GM21717 (cell line): ENCODE results near the gene KIF6.

Experiments
- ATAC-seq: cut with Tn5 transposase; IDR thresholded peaks from one replicate; pipeline ENCODE4 v1.9.1; 2021; ENCODE audit warnings: mild to moderate bottlenecking, moderate library complexity; ENCODE audit not compliant: unreplicated experiment

Gene KIF6

DNA sequence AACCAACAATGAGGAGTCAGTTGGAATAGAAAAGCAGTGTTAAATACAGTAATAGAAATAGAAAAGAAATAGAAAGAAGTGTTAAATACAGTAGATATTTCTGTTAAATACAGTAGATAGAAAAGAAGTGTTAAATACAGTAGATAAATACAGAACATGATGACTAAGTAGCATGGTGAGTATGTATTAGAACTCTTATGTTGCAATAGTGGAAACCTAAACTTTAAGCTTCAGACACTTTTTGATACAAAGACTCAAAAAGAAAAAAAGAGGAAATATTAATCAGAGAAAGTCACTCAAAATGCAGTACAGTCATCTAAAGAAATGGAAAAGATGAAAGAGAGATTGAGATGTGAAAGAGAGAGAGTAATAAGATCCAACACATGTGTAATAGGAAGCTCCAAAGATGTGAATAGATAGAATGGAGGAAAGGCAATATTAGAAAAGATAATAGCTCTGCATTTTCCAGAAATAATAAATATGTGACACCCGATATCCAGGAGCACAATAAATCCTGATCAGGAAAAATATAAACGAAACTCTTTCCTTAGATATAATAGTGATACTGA is 271.2 kb downstream of the KIF6 start:
- ATAC-seq, result no peak

DNA sequence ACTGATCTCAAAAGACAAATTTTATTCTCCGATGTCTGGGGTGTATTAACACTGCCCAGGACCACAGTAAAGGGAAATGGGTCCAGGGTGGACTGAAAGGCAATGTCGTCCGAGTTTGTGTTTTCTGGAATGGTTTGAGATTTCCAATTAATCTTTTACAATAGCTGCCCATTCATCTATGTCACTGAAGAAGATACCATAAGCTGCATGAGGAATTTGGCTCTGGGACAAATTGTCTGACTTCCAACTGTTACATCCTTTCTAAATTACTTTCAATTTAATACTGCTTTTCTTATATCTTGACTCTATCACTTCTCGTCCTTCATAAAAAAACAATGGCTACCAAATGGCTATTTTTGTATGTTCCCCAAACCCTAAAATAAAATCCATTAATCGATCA is 272.0 kb downstream of the KIF6 start:
- no peak for ATAC-seq

DNA sequence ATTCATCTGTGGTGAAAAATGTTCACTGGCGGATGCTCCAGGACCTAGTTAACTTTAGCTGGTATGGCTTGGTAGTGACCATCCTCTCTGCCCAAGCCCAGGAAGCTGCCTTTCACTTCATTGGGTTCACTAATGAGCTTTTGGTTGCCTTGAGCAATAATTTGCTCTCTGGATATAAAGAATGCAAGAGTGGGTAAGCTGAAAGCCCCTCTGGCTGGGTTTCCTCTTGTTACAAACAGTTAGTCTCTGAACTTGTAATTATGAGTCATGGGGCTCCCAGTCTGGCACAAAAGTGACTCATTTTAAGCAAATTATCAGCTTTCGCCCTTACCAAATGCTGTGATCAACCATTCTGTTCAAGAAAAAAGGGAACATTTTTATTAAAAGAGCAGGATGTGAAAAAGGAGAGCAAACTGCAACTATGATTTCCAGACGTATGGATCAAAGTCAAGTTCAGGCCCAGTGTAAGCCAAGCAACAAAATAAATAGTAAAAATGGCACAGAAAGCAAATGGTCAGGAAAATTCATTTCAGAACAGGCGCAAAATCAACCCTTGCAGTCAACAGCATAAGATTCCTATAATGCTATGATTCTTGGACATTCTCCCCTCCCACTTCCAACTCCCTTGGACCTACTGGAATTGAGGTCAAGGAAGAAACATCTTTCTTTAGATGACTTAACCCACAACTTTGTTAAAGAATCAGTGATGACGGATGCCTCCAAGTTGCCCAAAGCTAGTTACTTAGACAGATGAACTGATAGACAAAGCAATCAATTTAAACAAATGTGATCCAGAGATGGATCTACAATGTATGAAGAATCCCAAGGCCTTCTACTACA is 272.7 kb downstream of the KIF6 start:
- no peak for ATAC-seq

DNA sequence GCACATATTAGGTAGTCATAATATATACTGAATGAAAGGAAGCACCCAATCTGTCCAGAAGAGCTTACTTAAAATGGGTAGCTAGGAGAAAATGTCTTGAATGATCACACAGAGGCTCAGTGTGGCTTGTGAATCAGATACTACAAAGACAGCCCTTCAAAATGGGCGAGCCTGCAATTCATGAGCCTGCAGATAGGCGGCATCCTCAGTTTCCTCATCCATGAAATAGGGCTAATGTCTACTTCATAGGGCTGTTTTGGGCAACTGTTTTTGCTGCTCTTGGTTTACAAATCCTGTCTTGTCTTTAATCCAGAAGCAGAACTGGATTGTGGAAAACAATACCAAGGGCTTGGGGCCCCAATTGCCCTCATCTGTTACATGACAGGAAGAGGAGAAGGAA is 273.4 kb downstream of the KIF6 start:
- no peak for ATAC-seq

DNA sequence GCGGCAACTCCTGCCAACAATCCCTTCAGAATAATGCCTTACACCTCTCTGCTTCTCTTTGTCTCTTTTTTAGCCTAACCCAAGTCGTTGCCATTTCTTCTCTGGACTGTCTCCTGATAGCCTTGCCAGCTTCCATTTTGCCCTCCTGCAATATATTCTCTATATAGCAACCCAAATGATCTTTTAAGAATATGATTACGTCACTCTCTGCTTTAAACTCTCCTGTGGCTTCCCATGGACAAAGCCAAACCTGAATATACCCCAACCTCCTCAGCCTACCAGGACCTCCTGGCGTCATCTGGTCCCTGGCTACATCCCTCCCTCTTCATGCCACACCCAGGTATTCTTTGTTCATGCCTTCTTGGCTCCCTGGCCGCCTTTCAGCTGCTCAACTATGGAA is 276.2 kb downstream of the KIF6 start:
- ATAC-seq, result no peak

DNA sequence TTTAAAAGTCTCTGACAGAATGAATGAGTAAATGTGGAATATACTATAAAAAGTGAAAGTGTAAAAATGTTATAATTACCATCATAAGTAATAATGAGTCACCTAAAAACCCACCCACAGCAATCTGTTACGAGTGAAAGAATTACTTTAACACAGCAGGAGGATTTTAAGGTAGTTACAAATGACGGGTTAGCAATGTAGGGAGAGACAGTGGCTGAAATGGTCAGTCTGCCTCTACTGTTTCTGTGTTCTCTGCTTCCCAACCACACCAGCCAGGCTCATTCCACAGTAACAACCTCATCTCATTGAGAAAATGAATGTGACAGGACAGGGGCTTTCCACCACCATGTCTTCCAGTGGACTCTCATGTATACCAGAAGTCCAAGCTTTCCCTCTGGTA is 278.3 kb downstream of the KIF6 start:
- ATAC-seq, result no peak

DNA sequence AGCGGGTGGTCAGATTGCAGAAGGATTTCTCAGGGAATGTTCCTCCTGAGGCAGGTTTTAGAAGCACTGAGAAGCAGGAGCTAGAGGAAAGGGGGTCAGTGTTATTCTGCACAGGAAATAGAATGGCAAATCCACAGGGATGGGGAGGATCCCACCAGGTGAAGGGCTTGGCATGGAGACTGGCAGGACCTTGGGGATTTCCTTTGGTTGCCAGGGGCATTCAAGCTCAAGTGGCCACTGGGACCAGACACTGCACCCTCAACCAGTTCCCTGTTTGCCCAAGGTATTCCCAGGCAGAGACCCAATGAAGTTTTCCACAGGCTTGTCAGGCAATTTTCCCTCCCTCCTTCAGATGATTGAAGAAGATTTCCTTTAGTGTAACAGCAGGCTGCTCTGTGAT is 279.5 kb downstream of the KIF6 start:
- ATAC-seq, result no peak

DNA sequence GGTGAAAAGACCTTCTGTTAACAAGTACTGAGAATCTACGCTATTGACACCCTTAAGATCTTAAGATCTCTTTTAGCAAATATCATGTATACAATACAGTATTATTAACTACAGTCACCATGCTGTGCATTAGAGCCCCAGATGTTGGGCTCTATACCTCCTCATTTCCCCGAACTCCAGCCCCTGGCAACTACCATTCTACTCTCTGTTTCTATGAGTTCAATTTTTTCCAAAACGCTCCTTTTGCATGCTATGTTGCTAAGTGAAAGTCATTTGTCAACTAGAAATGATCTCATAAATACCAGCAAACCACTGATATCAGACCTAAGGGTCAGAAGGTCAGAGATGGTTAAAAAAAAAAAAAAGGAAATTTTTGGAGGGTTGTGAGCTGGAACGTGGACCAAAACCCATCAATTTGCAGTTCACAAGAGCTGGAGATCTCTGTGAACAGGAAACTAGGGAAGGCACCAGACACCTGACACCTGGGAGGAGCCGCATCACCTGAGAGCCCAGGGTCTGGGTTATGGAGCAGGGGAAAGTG is 280.7 kb downstream of the KIF6 start:
- ATAC-seq, result no peak

DNA sequence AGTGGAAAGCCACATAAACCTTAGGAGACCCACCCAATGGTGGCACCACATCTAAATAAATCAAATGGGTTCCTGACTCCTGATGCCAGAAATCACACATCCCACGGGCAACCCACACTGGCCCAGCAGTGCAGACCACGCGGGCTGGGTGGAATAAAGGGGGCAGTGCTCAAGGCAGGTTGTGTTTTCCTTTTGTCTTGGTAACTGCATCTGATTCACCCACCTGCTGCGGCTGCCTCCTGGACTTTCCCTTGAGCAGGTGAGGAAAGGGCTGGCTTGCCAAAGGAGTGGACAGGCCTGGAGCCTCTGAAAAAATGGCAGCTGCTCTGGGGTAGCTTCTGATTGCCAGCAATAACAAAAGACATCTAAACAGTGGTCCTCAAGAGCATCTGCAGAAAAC is 283.2 kb downstream of the KIF6 start:
- no peak for ATAC-seq

DNA sequence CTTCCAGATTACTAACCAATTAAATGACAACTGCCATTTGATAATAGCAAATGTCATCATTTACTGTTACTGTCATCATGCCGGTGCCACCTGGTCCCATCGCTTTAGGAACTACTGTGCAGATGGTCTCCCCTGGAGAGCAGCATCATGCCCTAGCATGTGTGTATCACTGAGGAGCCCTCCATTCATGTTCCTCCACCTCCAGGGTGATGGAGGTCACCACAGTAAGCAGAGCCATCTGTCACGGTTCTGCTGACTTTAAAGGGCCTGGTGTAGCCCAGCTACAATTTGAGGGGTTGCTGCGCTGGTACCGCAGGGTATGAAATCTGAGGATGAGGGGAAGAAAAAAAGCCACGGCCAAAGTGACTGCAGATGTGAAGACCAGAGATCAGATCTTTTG is 283.9 kb downstream of the KIF6 start:
- ATAC-seq, result no peak

DNA sequence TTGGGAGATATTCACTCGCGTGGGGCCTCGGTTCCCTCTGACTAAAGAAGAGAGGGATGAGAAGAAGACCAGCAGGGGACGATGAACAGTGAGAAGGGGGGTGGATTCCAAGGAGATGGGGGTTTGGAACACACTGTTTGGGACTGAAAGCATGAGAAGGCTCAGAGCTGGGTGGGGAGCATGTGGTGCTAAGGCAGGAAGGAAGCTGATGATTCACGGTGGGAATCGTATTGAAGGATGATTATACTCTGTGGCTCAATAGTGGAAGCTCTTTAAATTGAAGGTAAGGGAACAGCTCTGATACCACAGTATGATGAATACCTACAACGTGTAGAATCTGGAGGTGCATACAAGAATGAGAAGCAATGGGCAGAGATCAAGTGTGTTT is 285.2 kb downstream of the KIF6 start:
- ATAC-seq, result no peak

DNA sequence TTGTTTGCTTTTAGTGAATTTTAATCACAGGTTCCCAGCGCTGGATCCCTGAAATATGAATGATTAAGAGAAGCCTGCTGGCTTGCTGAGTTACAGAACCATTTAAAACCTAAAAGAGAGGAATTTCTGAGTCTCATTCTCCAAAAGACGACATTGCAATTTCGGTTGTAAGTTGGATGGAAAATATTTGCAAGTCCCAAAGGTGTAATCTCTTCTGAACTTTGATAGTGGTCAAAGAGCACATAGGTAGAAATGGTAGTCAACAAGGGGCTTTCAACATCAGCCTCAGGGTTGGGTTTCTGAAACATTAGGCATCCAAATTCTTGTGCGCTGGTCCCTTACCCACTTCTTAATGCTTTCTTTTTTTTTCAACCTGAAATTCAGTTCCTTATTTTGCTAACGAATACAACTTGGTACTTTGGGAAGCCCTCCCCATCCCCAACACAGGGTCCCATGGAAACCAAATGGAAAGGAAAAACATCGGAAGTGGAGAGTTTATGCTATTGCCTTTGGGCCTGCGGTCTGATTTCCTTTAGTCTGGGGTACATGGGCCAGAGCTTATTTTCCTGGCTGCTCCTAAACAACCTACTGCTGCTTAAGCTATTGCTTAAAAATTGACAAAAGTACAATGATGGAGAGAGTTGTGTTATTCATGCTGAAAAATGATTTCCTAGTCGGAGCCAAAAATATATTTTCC is 285.7 kb downstream of the KIF6 start:
- ATAC-seq, result no peak

DNA sequence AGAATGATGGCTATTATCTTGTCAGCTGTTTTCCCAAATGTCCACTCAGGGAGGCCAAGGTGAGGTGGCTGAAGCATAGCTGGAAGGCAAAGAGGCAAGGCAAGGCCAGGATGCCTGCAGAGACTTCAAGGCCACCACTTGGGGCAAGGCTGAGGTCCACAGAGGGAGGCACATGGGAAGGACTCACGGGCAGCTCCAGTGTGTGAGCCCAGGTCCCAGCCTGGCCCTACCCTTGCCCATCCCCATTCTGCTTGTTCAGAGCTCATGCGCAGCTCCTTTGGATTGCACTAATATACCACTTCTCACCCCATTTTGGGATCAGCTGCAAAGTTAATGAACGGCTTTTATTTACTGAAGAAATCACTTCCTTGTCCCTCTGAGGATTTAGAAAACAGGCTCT is 291.6 kb downstream of the KIF6 start:
- no peak for ATAC-seq

DNA sequence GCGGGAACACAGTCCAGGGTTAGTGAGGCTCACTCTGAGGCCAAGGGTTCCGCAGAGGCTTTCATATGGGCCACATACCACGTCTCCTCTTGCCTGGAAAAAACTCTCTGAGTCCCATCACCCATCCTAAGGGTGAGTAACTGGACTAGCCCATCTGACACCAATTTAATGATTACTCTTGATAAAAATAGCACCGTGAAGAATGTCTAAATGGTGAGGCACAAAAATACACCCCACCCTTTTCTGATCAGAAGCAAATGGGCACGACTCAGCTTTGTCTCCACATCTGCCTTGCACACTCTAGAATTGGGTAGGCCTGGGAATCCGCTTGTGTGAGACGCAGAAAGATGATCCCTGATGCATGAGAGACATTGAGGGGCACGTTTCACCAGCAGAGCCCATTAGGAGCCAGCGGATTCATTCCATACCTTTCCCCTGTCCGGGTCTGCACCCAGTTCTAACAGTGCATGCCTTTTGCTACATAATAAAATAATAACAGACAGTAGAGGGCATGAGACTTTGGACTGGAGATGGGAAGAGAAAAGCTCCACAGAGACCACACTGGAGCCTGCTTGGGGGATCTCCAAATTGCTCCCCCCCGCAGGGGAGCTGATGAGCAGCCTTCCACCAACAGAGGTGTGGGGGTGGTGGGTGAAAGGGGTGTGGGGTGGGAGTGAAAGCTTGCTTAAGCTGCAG is 292.7 kb downstream of the KIF6 start:
- ATAC-seq, result no peak

DNA sequence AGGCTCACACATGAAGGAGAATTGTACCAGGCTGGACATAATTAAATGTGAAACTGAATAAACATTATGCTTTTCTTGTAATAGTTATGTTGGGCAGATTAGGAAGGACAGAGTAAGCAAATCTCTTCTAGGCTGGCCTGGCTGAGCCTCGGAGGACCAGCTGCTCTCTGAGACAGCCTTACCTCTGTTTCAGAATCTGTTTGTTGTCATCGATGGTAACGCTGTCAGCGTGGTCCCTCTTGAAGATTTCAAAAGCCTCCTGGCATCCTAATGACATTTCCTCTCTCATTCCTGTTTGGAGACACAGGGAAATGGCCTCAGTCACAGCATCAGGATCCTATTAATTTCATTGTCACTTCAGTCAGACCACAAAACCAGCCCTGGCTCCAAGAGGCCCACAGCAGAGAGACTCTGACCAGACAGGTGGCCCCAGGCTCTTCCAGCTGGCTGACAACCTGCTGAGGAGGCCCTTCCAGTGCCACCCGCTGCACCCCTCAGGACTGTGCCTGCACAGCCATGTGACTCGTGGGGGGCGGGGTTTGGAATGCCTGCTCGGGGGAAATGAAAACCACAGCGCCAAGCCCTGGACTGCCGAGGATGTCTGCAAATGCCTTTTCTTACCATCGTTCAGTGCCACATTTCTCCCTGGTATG is 294.2 kb downstream of the KIF6 start:
- ATAC-seq, result no peak

DNA sequence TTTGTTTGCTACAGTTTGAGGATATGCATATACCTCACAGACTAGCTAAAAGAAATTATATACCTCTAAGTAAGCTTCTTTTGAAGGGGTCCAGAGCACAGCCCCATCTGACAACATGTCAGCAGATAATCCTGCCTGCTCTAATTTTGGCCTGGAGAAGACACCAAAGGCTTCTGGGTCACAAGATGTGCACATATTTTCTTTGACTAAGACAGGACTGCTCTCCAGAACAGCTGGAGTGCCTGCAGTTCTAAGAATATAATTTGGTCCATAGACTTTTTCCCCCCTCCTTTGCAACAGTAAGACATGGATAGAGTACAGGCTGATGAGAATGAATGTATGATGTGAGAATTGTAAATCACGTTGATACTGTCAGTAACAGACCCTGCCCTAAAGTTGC is 294.8 kb downstream of the KIF6 start:
- ATAC-seq, result no peak

DNA sequence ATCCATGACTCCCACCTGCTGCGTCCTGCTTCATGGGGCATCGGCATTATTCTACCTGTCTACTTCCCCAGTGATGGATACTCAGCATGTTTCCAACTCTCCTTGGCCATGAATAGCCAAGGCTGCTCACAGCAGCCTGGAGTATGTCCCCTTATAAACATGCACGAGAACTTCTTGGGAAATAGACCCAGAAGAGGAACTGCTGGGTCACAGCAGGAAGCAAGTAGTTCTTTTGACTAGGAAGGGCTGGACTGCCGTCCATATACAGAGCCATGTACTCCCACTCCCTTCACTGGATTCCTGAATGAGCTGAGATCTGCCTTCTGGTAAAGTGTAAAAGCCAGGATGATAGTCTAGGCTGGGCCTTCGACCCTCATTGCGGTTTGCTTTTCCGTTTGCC is 296.4 kb downstream of the KIF6 start:
- no peak for ATAC-seq

DNA sequence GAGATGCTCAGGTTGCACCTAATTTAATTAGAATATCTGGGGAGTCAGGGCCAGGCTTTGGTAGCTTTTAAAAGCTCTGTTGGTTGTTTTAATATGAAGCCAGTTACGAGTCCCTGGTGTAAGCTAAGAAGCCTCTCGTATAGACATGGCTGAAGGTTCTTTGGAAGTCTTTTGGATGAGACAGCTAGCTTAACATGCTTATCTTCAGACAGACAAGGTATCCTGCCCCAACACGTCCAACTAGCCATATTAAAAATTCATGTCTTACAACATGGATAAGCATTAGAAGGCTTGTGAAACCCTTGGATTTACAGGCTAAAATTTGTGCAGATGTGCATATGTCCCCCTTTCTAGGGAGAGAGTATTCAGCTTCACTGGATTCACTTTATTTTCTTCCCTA is 297.1 kb downstream of the KIF6 start:
- ATAC-seq, result no peak

DNA sequence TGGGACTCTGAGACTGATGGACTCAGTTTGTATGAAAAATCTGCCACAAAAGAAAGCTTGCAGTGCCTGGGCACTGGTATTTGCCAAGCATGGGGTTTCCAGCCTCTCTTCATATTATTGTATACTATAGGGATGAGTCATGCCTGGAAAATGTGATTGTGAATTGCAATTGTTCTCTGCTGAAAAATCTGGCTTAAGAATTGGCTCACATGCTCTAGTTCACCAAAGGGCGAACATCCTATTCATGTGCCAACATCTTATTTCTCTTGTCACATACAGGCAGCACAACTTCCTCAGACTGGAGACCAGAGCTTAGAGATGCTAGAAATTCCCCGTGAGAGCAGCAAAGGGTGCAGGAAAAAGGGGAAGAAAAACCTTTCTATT is 299.1 kb downstream of the KIF6 start:
- no peak for ATAC-seq

DNA sequence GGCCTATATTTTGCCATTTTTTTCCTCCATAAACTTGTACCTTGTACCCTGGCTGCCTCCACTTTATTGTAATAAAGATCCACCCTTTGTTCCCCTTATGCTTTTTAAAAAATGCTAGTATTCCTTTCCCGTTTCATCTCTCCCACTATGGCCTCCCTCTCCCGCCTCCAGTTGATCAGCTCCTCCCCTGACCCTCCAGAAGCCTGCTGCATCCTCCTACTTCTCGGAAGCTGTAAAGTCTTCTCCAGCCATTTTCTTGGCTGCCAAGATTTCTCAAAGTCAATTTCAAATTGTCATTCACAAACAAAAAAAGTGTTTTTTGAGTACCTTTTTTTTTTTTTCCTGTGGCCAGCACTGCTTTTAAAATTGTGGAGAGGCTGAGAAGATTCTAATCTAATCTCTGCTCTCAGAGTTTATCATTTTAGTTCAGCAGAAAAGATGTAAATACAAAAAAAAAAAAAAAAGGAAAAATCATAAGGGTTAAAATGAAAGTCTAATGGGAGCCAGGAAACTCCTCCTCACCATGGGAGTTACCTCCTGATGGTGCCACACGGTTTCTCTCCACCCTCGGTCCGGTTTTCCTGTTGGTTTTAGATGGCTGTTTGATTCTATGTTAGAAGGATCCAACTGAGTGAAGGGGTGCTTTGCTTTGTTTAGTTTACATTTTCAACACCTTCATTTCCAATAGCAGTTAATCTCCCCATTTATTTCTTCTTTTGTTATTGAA is 299.7 kb downstream of the KIF6 start:
- ATAC-seq, result no peak
